ENCODE results near the gene ABCC11.
A peak's percentile ranks its signal among the peaks of the same experiment; 100 is the strongest.

ABCC11 gene

DNA sequence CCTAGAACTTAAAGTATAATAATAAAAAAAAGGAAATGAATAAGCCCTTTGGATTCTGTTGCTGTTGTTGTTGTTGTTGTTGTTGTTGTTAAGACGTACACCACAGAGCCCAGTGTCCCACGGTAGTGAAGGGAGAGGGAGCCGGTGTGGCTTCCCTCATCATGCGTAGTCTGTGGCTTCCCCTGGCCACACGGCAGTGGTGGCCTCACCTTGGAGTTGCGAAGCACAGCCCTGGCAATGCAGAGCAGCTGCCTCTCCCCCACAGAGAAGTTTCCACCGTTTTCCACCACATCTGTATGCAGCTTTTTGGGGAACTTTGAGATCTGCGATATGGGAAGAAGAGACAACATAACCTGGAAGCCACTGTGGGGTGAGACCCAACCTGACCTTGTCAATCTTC is 77.4 kb downstream of the ABCC11 start:
- TF ChIP-seq, protein P1, sequence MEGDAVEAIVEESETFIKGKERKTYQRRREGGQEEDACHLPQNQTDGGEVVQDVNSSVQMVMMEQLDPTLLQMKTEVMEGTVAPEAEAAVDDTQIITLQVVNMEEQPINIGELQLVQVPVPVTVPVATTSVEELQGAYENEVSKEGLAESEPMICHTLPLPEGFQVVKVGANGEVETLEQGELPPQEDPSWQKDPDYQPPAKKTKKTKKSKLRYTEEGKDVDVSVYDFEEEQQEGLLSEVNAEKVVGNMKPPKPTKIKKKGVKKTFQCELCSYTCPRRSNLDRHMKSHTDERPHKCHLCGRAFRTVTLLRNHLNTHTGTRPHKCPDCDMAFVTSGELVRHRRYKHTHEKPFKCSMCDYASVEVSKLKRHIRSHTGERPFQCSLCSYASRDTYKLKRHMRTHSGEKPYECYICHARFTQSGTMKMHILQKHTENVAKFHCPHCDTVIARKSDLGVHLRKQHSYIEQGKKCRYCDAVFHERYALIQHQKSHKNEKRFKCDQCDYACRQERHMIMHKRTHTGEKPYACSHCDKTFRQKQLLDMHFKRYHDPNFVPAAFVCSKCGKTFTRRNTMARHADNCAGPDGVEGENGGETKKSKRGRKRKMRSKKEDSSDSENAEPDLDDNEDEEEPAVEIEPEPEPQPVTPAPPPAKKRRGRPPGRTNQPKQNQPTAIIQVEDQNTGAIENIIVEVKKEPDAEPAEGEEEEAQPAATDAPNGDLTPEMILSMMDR (IDR thresholded peaks at IDR 0.05) = no peak
- no peak for TF ChIP-seq ZFX (IDR thresholded peaks at IDR 0.05; ENCODE audit: borderline replicate concordance)

DNA sequence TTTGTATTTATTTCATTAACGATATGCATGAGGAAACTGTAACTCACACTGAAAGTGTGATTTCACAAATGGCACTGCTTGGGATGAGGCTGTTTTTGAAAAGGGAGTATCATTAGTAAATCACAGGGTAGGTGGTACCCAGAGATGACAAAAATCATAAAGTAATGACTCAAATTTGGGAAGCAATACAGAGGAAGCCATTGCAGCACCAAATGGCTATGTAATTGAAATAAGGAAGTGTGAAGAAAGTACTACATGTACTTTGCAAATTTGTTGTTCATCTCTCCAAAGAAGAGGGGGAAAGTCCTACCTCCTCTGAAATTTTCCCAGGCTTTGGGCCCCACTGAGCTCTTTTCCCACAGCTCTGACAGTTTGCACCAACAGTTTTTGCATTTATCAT is 79.3 kb downstream of the ABCC11 start:
- no peak for TF ChIP-seq ZFX (IDR thresholded peaks at IDR 0.05; ENCODE audit: borderline replicate concordance)
- TF ChIP-seq, protein P1 (IDR thresholded peaks at IDR 0.05) = no peak
- H3K27ac ChIP-seq = no peak overlapping the region

More for the DNA sequence above, 77.4 kb downstream of the ABCC11 start:
- no peak overlapping the region for H3K27ac ChIP-seq

DNA sequence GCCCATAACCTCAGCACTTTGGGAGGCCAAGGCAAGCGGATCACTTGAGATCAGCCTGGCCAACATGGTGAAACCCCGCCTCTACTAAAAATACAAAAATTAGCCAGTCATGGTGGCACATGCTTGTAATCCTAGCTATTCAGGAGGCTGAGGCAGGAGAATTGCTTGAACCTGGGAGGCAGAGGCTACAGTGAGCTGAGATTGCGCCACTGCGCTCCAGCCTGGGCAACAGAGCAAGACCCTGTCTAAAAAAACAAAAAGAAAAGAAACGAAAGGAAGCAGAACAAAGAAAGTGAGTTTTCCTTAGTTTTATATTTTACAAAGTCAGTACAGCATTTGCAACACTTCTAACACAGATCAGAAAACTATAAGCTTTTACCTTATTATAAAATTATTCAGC is 80.7 kb downstream of the ABCC11 start:
- peak overlapping the region; percentile 99 for H3K27ac ChIP-seq

DNA sequence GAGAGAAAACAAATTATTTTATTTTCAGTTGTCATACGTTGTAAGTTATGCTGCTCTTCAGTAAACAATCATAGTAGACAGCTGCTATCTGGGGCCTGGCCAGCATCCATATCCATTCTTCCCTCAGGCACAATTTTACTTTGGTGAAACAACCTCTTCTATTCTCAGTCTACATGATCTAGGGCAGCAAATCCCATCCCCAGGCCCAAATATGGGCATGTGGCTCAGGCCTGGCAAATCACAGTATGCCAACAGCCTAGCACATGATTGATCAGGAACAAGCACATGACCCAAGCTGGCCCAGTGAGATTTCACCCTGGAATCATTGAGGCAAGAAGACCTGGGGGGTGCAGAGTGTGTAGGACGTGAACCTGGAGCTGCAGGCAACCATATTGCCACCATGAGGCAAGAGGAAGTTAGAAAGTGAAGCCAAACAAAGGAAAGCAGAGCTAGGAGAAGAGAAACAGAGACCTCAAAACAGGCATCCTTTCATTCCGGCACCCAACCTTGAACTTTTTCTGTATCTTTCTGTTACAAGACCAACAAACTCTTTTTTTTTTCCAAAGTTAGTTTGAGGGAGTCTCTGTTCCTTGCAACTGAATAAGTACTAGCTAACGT is 81.3 kb downstream of the ABCC11 start:
- H3K27ac ChIP-seq = peak overlapping the region; percentile 99
- TF ChIP-seq, protein P1 (IDR thresholded peaks at IDR 0.05) = no peak
- no peak for TF ChIP-seq ZFX (IDR thresholded peaks at IDR 0.05; ENCODE audit: borderline replicate concordance)

DNA sequence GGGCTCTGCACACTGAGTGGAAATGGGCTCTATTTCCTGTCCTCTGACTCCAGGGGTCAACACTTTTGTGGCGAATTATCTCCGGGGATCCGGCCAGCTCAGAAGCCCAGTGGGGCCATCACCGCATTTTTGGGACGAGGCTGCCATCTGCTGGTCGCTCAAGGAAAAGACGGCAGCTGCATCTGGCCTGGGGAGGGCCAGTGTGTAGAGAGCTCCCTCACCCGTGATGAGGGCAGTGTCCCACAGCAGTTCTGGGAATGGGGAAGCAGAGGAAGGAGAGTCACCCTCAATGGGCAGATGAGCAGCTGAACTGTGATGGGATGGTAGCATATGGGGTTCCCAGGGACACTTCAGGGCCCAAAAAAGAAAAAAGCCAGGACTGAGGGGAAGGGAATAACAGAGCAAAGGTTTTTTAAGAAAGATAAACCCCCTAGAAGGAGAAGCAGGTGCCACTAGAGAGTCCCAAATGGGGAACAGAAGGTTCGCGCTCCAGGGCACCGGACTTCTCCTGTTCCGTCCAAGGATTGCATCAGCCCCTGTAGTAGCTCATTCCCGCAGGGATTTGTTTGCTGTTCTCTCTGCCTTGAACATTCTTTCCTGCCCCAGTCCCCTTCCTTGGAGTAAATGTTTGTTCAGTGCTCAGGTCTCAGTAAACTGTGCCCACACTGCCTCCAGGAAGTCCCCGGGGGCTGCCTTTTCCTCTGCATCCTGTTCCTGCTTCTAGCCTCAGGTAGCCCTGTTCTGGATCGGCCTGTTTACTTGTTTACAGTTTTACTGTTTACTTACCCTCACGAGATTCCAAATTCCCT is 82.2 kb downstream of the ABCC11 start:
- H3K27ac ChIP-seq = peak overlapping the region; percentile 99
- TF ChIP-seq ZFX (IDR thresholded peaks at IDR 0.05; ENCODE audit: borderline replicate concordance) = no peak
- TF ChIP-seq, protein P1 (IDR thresholded peaks at IDR 0.05) = peak; percentile 88

DNA sequence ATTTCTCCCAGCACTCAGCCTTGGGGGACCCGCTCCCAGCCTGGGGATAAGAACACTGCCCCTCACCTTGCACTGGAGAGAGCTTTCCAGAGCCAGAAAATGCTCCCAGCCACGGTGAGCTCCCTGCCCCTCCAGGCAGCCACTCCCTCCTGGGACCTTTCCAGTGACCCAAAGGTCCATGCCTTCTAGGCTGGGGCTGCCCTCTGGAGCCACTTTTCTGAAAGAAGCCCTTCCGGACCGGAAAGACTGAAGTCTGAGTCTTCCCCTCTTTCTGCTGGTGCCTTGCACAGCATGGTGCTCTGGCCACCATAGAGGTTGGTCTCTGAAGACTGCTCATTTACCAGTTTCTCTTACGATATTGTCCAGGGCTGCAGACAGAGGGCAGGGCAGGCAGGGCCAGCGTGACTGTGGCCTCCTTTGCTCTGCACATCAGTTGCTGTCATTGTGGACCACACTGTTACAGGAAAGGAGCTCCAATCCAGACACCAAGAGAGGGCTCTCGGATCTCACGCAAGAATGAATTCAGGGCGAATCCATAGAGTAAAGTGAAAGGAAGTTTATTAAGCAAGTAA is 84.4 kb downstream of the ABCC11 start:
- TF ChIP-seq ZFX (IDR thresholded peaks at IDR 0.05; ENCODE audit: borderline replicate concordance) = no peak
- TF ChIP-seq, protein P1 (IDR thresholded peaks at IDR 0.05) = no peak
- H3K27ac ChIP-seq = no peak overlapping the region

DNA sequence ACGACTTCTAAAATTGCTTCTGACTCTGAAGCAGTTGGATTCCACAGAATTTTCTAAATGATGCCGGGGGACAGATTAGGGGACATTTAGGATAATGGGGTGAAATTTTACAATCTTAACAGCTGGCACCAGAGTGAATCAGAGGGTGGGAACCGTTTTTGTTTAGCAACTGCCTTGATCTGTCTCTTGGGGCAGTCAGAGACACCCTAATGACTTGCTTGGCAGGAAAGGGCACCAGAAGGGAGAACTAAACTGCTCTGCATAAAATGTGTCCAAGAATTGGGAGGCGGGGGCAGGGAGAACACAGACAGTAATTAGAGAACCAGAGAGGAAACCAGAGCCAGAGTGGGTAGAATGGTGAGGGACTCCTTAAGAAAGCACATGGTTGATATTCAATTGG is 85.4 kb downstream of the ABCC11 start:
- TF ChIP-seq ZFX (IDR thresholded peaks at IDR 0.05; ENCODE audit: borderline replicate concordance) = no peak
- TF ChIP-seq, protein P1 (IDR thresholded peaks at IDR 0.05) = no peak
- no peak overlapping the region for H3K27ac ChIP-seq

All from 22Rv1 (cell line).